GM18870 (cell line): ENCODE results near the gene CDC7.

Experiments used
- ATAC-seq: cut with Tn5 transposase; IDR thresholded peaks from one replicate; pipeline ENCODE4 v1.9.1; 2021; ENCODE audit warnings: moderate library complexity; ENCODE audit not compliant: unreplicated experiment

Gene CDC7

GRCh38 chr1:91546301-91546581 lies 45.6 kb downstream of the CDC7 start:
- ATAC-seq = no peak

GRCh38 chr1:91546876-91547275 lies 46.2 kb downstream of the CDC7 start:
- no peak for ATAC-seq

DNA sequence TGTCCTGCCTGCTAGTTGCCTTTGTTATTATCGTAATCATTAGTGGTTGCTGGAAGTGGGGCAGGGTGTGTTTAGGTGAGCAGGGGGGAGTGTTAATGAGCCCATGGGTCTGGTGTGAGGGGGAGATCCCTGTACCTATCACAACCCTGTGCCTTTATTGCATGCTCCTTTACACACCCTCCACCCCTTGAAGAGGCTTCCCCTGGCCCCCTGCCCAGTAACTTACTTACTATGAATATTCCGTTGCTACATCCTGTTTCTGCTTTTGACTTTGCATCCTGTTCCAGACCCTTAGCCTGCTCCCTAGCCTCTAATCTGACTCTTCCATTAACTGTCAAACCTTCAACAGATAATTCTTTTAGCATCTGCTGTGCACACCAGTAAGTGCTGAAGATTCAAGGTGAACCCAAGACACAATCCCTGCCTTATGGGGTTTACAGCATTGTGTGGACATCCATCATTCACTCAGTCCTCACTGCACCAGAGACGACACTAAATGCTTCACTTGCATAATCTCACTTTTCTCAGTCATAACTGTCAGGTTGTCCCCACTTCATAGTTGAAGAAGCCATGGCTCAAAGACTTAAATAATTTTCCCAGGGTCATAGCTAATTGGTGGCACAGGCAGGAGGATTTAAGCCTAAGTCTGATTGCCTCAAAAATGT lies 47.9 kb downstream of the CDC7 start:
- ATAC-seq = no peak

- ATAC-seq = no peak
These were observed 48.5 kb downstream of the CDC7 start for GRCh38 chr1:91549041-91549735.

DNA sequence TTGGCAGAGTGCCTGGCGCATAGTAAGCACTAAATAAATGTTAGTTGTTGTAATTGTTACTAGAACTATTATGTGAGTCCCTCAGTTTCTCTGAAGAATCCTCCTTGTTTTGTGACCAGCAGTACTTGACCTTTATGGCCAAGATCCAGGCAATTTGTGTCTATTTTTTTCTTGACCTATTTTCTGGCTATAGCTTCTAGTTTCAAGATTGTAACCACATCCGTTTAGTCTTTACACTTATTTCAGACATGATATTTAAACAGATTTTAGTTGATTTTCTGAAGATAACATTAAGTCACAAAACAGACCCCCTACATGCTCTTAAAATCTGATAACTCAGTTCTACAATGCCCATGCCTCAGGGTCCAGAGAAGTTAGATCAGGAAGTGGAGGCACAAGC lies 50.3 kb downstream of the CDC7 start:
- no peak for ATAC-seq

DNA sequence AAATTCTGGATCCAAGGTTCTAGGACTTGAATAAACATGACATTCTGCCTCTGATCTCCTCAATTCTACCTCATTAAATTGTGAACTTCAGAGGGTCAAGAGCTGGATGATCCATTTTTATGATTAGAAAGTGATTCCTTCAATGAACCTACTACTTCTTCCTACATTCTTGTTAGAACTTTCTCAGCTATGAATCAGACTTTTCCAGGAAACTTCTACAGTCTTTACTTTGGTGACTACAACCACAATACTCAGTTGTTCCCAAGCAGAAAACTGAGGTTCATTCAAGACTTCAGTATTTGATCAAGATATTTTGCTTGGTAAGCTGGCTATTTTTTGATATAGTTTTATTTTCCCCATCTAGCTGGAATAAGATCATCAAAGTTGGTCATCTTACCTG lies 51.4 kb downstream of the CDC7 start:
- no peak for ATAC-seq

DNA sequence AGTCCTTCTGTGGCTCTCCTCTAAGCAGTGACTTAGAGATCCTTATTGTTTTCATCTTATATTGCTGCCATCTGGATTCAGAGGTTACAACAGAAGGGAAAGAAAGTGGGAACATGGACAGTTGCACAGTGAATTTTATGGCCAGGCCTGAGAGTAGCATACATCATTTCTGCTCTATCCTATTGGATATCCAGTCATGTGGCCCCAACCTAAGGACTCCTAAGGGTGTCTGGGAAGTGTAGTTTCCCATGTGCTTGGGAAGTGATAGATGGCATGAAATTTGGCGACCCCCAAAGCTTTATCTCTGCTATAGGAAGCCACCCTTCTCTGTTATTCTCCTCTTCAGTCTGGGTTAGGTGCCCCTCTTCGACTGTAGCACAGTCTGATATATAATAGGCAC lies 51.9 kb downstream of the CDC7 start:
- ATAC-seq = no peak

GRCh38 chr1:91553177-91553591 lies 52.5 kb downstream of the CDC7 start:
- ATAC-seq = no peak

GRCh38 chr1:91555074-91555730 lies 54.6 kb downstream of the CDC7 start:
- ATAC-seq = no peak

GRCh38 chr1:91555821-91556531 lies 55.3 kb downstream of the CDC7 start:
- ATAC-seq = no peak

DNA sequence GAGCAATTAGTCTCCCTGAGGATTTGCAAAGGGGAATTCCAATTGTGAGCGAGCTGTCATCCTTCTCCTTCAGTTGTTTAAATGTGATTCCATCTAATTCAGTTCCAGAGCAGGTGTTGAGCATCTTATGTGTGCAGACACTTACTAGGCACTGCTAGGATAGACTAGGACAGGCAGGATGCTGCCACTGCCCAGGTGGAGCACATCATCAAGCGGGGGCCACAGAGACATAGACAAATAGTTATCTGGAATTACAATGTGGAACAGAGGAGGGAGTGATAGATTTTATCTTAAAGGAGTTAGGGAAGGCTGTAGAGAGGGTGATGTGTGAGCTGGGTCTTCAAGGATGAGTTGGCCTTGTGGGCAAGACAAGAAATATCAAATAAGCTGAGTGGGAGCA lies 55.9 kb downstream of the CDC7 start:
- ATAC-seq = no peak

DNA sequence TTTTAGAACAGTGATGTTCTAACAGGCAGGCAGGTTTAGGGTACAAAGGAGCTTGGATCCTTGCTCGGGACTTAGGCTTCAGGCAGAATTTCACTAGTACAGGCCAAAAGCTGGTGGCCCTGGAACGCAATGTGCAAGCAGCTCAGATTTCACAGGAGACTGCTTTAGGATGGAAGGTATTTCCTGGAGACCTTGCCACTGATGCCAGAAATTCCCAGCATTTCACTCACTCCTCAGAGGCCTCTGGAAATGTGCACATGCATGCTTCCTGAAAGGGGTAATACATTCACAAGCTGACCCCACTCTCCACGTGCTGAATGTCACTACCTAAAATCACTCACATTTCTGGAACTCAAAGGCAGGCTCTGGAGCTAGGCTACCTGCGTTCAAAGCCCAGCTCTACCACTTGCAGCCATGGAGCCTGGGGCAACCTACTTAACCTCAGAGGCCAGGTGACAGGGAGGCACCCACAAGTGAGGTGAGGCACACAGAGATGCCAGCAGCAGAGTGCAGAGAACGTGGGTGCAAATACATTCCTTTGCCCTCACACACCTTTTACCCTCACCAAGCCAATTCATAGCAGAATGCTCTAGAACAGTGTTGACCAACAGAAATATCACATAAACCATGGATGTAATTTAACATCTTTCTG lies 56.5 kb downstream of the CDC7 start:
- ATAC-seq = no peak

- ATAC-seq = no peak
These were observed 57.2 kb downstream of the CDC7 start for GRCh38 chr1:91557826-91558225.

DNA sequence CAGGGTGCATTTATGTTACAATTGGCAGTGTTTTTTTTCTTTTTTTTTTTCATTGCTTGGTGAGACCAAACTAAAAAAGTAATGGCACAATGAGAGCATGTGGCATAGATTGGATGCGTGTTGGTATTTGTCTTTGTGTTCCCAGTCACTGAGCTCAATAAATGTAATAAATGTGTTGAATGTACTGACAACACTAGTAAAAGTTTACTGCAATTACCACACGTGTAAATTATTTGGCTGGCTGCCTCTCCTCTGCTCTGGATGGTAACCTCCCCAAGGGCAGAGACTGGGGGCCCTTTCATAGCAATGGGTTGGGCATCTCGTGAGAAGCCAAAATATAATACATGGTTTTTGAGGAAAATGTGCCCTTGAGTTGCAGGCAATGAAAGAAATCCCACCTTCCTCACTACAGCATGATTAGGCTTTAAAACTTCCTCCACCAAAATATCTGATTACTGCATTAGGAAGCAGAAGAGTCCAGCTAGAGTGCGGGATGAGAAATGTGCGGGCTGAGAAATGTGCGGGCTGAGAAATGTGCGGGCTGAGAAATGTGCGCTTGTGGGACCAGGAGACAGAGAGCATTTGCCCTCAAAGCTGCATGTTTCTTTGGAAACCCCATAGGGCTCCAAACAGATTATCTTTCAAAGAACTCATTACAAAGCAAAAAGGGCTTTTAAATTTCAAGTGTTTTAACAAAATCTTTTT lies 58.5 kb downstream of the CDC7 start:
- ATAC-seq = no peak

DNA sequence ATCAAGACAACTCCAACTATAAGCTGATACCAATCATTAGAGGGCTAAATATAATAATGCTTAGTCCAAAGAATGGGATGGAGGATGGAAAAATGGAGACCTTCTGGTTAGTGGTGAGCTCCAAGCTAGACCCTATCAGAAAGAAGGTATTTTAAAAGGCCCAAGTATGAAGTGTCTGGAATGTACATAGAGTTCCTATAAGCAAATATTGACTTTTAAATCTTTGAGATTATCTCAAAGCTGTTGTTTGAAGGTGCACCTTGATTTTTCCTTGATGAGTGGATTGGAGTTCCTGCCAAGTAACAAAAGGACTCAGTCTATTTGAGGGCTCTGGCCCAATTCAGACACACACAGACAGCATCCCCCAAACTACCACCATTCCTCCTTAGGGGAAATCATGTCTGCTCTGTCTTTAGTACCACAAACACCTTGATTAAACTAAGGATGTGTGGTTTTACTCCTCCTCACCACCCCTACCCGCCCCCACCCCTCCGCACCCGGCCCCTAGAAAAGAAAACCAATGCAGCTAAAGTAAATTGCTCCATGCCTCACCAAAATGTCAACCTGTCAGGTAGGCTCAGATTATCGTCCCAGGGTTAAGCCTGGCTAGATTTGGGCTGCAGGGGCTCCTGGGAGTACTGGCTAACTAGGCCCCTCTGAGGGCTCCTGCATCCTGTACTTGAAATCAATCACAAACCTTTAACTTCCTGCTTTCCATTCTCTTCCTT lies 59.4 kb downstream of the CDC7 start:
- ATAC-seq = no peak

DNA sequence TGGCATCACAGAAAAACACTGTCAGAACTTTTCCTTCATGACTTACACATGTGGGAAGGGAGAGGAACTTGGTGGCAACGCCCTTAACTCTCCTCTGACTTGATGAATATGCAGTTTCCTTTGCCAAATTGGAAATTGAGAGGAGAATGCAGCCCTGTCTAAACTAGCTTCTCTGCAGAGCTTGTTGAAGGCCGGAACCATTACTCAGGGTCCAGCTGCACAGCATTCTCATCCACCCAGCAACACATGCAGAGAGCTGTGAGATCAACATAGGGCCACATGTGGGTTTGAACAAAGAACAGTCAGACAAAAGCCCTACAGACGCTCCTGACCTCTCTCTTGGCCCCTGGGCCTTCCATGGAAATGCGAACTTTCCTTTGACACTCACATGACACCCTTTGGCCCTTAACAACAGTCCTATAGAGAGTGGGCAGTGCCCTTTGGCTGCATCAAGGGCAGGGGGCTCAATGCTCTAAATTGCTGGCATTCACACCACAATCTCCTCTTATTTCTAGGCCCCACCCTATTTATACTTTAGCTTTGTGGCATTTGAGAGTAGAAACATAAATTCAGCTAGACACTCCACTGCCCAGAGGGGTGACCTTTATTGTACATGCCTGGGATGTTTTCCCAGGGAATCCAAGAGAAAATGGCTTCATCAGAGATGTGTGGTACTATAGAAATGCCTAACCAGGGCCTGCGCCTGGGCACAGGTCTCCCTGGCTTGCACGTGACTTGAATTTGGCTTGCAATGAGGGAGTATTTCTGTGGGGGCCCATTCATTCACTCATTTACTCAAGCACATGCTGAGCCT lies 64.4 kb downstream of the CDC7 start:
- ATAC-seq = no peak

DNA sequence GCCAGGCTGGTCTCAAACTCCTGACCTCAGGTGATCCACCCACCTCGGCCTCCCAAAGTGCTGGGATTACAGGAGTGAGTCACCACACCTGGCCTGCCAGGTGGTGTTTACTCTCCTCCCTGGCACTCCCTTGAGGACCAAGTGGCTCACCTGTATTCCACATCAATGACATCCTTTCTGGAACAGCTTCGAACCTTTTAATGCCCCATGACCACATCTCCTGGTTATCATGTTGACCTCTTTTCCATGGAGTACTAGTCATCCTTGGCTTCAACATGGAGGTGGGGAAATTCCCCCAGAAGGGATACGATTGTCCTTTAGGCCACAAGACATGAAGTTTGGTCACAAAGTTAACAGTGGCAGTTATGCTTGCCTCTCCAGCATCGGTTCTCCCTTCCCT lies 66.9 kb downstream of the CDC7 start:
- ATAC-seq = no peak

GRCh38 chr1:91568261-91568660 lies 67.6 kb downstream of the CDC7 start:
- no peak for ATAC-seq

DNA sequence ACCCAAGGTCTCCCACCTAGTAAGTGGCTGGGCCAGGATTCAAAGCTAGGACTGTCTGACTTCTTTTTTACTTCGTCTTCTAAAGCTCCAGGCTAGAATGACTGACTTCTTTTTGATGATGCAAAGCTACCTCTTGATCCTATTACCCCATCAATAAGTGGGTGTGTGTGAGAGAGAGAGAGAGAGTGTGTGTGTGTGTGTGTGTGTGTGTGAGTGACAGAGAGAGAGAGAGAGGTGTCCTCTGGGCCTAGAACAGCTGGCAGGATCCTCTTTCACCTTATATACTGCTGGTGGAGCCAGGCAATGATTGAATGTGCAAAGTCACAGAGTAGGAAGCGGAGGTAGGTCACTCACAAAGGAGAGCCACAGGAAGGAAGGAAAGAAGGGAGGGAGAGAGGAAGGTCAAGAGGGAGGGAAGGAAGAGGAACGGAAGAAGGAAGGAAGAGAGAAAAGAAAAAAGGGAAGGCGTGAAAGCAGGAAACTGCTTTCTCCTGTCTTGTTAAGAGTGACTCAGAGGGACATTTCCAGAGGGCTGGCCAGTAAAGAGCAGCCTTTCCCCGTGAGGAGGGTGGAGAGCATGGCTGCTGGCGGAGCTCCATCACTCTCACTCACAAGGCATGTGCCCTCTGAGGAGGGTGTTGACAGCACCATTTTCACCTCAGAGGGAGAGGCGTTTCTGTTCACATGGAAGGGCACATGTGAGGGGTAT lies 68.9 kb downstream of the CDC7 start:
- no peak for ATAC-seq
